Left renal pelvis (tissue), 4 donors: Measurements from ENCODE around the gene KCTD2. TPM values are rescaled to one million over a fixed set of nuclear protein-coding genes. Genes with fewer than 3 reads are reported as not detected.
"Not testable (repeated sequence)": the region's sequence is repeated elsewhere in the genome, so short reads cannot be mapped to it uniquely, and the experiment has no call there.

Source experiments
- DNase-seq, 4 donors: peaks; one replicate each; pipeline ENCODE4 v3.0.0-alpha.2; 2013; ENCODE audit warnings: low read depth in 4 of 4, low spot score in 3 of 4
- polyA plus RNA-seq, 4 donors: library from polyadenylated mRNA; unstranded; fragments of 120-200 nt; gene quantifications; one replicate each; pipeline ENCODE4 v1.2.1, GENCODE V29; 2013; ENCODE audit not compliant: insufficient read length in 4 of 4

The KCTD2 gene
- polyA plus RNA-seq, 4 donors = 27.8 to 36.6 (median 31.1) TPM

- DNase-seq = no peak
Measured at GRCh38 chr17:75019710-75020109, 27.3 kb upstream of the KCTD2 start.

GRCh38 chr17:75020331-75021110 lies 26.5 kb upstream of the KCTD2 start:
- DNase-seq = no peak

- DNase-seq = no peak
Measured at GRCh38 chr17:75024686-75025397, 22.2 kb upstream of the KCTD2 start.

GRCh38 chr17:75025398-75025734 lies 21.7 kb upstream of the KCTD2 start:
- not testable (repeated sequence) for DNase-seq

- not testable (repeated sequence) for DNase-seq
Measured at GRCh38 chr17:75026650-75027049, 20.4 kb upstream of the KCTD2 start.

- no peak for DNase-seq
Measured at GRCh38 chr17:75030161-75030560, 16.9 kb upstream of the KCTD2 start.

- DNase-seq = no peak
Measured at GRCh38 chr17:75031972-75032719, 14.9 kb upstream of the KCTD2 start.

- DNase-seq = no peak
Measured at GRCh38 chr17:75032720-75033280, 14.2 kb upstream of the KCTD2 start.

- DNase-seq = peak; percentile 84 to 92 (median 91)
Measured at GRCh38 chr17:75033346-75034235, 13.4 kb upstream of the KCTD2 start.

- peak; percentile 75 to 83 (median 80) for DNase-seq
Measured at GRCh38 chr17:75034236-75034908, 12.7 kb upstream of the KCTD2 start.

- no peak for DNase-seq
Measured at GRCh38 chr17:75036643-75037268, 10.3 kb upstream of the KCTD2 start.

- DNase-seq = no peak
Measured at GRCh38 chr17:75039238-75039637, 7.8 kb upstream of the KCTD2 start.

- DNase-seq = no peak
Measured at GRCh38 chr17:75041656-75042280, 5.3 kb upstream of the KCTD2 start.

GRCh38 chr17:75043789-75044188 lies 3.2 kb upstream of the KCTD2 start:
- DNase-seq = not testable (repeated sequence)

- DNase-seq = no peak
Measured at GRCh38 chr17:75044716-75045115, 2.3 kb upstream of the KCTD2 start.

- DNase-seq = not testable (repeated sequence)
Measured at GRCh38 chr17:75045946-75046406, 1.0 kb upstream of the KCTD2 start.

GRCh38 chr17:75047398-75048098 lies 523 bp downstream of the KCTD2 start:
- DNase-seq = no peak
